Measurements from ENCODE around the gene CD79B.
"Not testable (repeated sequence)": the region's sequence is repeated elsewhere in the genome, so short reads cannot be mapped to it uniquely, and the experiment has no call there.

DNA sequence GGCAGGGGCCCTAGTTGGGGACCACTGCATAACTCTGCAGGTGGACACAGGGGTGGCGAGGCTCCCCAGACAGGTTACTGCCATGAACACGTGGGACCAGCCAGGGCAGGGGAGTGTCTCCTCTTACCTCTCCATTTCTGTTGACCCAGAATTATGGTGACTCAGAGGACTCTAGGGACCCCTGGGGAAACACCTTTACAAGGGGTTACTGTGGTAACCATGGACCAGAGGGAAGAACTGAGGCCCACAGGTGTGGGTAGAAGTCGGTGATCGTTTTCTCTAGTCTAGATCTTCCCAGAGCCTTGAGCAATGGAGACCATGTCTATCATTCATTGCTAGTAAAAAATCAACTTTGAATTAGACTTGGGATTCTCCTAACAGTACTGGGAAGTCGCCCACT is 11.4 kb downstream of the CD79B start:
- TF ChIP-seq, protein P1, sequence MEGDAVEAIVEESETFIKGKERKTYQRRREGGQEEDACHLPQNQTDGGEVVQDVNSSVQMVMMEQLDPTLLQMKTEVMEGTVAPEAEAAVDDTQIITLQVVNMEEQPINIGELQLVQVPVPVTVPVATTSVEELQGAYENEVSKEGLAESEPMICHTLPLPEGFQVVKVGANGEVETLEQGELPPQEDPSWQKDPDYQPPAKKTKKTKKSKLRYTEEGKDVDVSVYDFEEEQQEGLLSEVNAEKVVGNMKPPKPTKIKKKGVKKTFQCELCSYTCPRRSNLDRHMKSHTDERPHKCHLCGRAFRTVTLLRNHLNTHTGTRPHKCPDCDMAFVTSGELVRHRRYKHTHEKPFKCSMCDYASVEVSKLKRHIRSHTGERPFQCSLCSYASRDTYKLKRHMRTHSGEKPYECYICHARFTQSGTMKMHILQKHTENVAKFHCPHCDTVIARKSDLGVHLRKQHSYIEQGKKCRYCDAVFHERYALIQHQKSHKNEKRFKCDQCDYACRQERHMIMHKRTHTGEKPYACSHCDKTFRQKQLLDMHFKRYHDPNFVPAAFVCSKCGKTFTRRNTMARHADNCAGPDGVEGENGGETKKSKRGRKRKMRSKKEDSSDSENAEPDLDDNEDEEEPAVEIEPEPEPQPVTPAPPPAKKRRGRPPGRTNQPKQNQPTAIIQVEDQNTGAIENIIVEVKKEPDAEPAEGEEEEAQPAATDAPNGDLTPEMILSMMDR (IDR thresholded peaks at IDR 0.05; ENCODE audit: poor library complexity, severe bottlenecking), result not testable (repeated sequence)
- TF ChIP-seq RAD21 (conservative IDR thresholded peaks at IDR 0.05); EP300 (conservative IDR thresholded peaks at IDR 0.05; ENCODE audit: poor library complexity, severe bottlenecking): not testable (repeated sequence)
- TF ChIP-seq, protein P2, sequence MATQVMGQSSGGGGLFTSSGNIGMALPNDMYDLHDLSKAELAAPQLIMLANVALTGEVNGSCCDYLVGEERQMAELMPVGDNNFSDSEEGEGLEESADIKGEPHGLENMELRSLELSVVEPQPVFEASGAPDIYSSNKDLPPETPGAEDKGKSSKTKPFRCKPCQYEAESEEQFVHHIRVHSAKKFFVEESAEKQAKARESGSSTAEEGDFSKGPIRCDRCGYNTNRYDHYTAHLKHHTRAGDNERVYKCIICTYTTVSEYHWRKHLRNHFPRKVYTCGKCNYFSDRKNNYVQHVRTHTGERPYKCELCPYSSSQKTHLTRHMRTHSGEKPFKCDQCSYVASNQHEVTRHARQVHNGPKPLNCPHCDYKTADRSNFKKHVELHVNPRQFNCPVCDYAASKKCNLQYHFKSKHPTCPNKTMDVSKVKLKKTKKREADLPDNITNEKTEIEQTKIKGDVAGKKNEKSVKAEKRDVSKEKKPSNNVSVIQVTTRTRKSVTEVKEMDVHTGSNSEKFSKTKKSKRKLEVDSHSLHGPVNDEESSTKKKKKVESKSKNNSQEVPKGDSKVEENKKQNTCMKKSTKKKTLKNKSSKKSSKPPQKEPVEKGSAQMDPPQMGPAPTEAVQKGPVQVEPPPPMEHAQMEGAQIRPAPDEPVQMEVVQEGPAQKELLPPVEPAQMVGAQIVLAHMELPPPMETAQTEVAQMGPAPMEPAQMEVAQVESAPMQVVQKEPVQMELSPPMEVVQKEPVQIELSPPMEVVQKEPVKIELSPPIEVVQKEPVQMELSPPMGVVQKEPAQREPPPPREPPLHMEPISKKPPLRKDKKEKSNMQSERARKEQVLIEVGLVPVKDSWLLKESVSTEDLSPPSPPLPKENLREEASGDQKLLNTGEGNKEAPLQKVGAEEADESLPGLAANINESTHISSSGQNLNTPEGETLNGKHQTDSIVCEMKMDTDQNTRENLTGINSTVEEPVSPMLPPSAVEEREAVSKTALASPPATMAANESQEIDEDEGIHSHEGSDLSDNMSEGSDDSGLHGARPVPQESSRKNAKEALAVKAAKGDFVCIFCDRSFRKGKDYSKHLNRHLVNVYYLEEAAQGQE (IDR thresholded peaks at IDR 0.05; ENCODE audit: borderline replicate concordance), result not testable (repeated sequence)

Data from neural cell (in vitro differentiated cells).